Measurements from ENCODE around the gene IRF3. TPM values are rescaled to one million over a fixed set of nuclear protein-coding genes. Genes with fewer than 3 reads are reported as not detected.

The IRF3 gene
- total and polyA plus RNA-seq, 2 donors (not counting 1 experiment from before 2014, with no cell fraction given) = 233 to 262 TPM

GRCh38 chr19:49684983-49685553 is 19.4 kb upstream of the IRF3 start:
- Histone ChIP-seq H3K36me3 (replicated peaks in 1 of 2; ENCODE audit: control extremely low read depth in 1 of 2, control insufficient read depth in 1 of 2, extremely low read depth in 1 of 2, insufficient read depth in 2 of 2, low read length in 1 of 2) (peaks cover 0 to 64% of the 10 kb centered on the region in 2 experiments), H3K4me2 (replicated peaks; ENCODE audit: low read depth, low read length, poor library complexity, severe bottlenecking) (no peak overlapping the region), H3K27ac (ENCODE audit: low read length in 2 of 2) (no peak overlapping the region), H3K4me3 (ENCODE audit: control extremely low read depth in 1 of 5, extremely low read depth in 1 of 5, insufficient read depth in 1 of 5, low read depth in 2 of 5, low read length in 4 of 5) (no peak overlapping the region), H4K20me1 (ENCODE audit: control insufficient read depth, insufficient read depth, low read length, poor library complexity, severe bottlenecking) (peaks cover 75% of the 10 kb centered on the region), H3K27me3 (replicated peaks in 1 of 4; ENCODE audit: control extremely low read depth in 1 of 4, control insufficient read depth in 3 of 4, insufficient read depth in 4 of 4, low read length in 3 of 4) (peaks cover 0 to 8% (median 4%) of the 10 kb centered on the region in 4 experiments), H3K9ac (ENCODE audit: low read length) (no peak overlapping the region), H3K79me2 (ENCODE audit: control insufficient read depth, insufficient read depth, low read length) (peaks cover 32% of the 10 kb centered on the region), H3K4me1 (ENCODE audit: control insufficient read depth in 2 of 2, insufficient read depth in 2 of 2, low read length in 2 of 2) (peaks cover 16 to 19% of the 10 kb centered on the region in 2 donors), H3K9me3 (ENCODE audit: control extremely low read depth in 1 of 3, control insufficient read depth in 2 of 3, insufficient read depth in 1 of 3, low read length in 2 of 3) (peaks cover 0 to 7% (median 0%) of the 10 kb centered on the region in 3 donors), H2AFZ (ENCODE audit: insufficient read depth, low read depth, low read length, poor library complexity, severe bottlenecking) (no peak overlapping the region)
- ATAC-seq (ENCODE audit: low read depth) = no peak
- Mint-ChIP-seq H3K4me3 (no peak overlapping the region), H3K4me1 (peaks cover 19% of the 10 kb centered on the region), H3K27me3 (peaks cover 3% of the 10 kb centered on the region), H3K27ac (no peak overlapping the region), H3K9me3 (ENCODE audit: insufficient read depth) (no peaks in the 10 kb centered on the region)
- POLR2A ChIA-PET = interaction anchor here (0.6 kb wide), 1 partner anchor 9 kb away, joined by 3 read pairs; no protein-coding TSS in a partner anchor
- TF ChIP-seq CTCF (IDR thresholded peaks at IDR 0.05) = no peak
- no peak for TF ChIP-seq EZH2 (IDR thresholded peaks at IDR 0.05; ENCODE audit: borderline replicate concordance, insufficient read depth, low read depth, low read length, poor library complexity, severe bottlenecking)
- no peak for DNase-seq
- 99% methylated on average over 13 of the region's 13 CpGs for WGBS (ENCODE audit: insufficient coverage)
- intact Hi-C loops (cut with micrococcal nuclease) = no loop called here
- CTCF ChIA-PET = interaction anchor here (1.3 to 1.4 kb wide), 3 partner anchors 9 to 182 kb away, joined by 3 to 5 read pairs (median 4); no protein-coding TSS in a partner anchor

GRCh38 chr19:49684251-49684982 is 18.8 kb upstream of the IRF3 start:
- Mint-ChIP-seq H3K4me1 (peaks cover 21% of the 10 kb centered on the region), H3K4me3 (no peak overlapping the region), H3K27ac (no peak overlapping the region), H3K9me3 (ENCODE audit: insufficient read depth) (no peaks in the 10 kb centered on the region), H3K27me3 (no peaks in the 10 kb centered on the region)
- CTCF ChIA-PET = interaction anchor here (0.5 to 1.4 kb wide), 5 partner anchors 9 to 611 kb away, joined by 3 to 5 read pairs (median 4); no protein-coding TSS in a partner anchor
- Histone ChIP-seq H3K27ac (ENCODE audit: low read length in 2 of 2) (no peak overlapping the region), H3K9me3 (ENCODE audit: control extremely low read depth in 1 of 3, control insufficient read depth in 2 of 3, insufficient read depth in 1 of 3, low read length in 2 of 3) (peaks cover 0 to under 1% (median 0%) of the 10 kb centered on the region in 3 donors), H3K27me3 (replicated peaks in 1 of 4; ENCODE audit: control extremely low read depth in 1 of 4, control insufficient read depth in 3 of 4, insufficient read depth in 4 of 4, low read length in 3 of 4) (peaks cover 0 to 2% (median under 1%) of the 10 kb centered on the region in 4 experiments), H4K20me1 (ENCODE audit: control insufficient read depth, insufficient read depth, low read length, poor library complexity, severe bottlenecking) (peaks cover 75% of the 10 kb centered on the region), H3K36me3 (replicated peaks in 1 of 2; ENCODE audit: control extremely low read depth in 1 of 2, control insufficient read depth in 1 of 2, extremely low read depth in 1 of 2, insufficient read depth in 2 of 2, low read length in 1 of 2) (peaks cover 0 to 68% of the 10 kb centered on the region in 2 experiments), H2AFZ (ENCODE audit: insufficient read depth, low read depth, low read length, poor library complexity, severe bottlenecking) (no peak overlapping the region), H3K4me1 (ENCODE audit: control insufficient read depth in 2 of 2, insufficient read depth in 2 of 2, low read length in 2 of 2) (peaks cover 16 to 17% of the 10 kb centered on the region in 2 donors), H3K4me2 (replicated peaks; ENCODE audit: low read depth, low read length, poor library complexity, severe bottlenecking) (no peak overlapping the region), H3K79me2 (ENCODE audit: control insufficient read depth, insufficient read depth, low read length) (peaks cover 38% of the 10 kb centered on the region), H3K4me3 (ENCODE audit: control extremely low read depth in 1 of 5, extremely low read depth in 1 of 5, insufficient read depth in 1 of 5, low read depth in 2 of 5, low read length in 4 of 5) (no peak overlapping the region), H3K9ac (ENCODE audit: low read length) (no peak overlapping the region)
- no peak for TF ChIP-seq EZH2 (IDR thresholded peaks at IDR 0.05; ENCODE audit: borderline replicate concordance, insufficient read depth, low read depth, low read length, poor library complexity, severe bottlenecking)
- TF ChIP-seq CTCF (IDR thresholded peaks at IDR 0.05) = peak; percentile 64
- ATAC-seq (ENCODE audit: low read depth) (no peak), DNase-seq (peak; percentile 57)
- POLR2A ChIA-PET = no interaction called here
- intact Hi-C loops (cut with micrococcal nuclease) = no loop called here
- 89% methylated on average over 34 of the region's 35 CpGs for WGBS (ENCODE audit: insufficient coverage)
